ENCODE data around the gene SLC44A1. TPM values are rescaled to one million over a fixed set of nuclear protein-coding genes. Genes with fewer than 3 reads are reported as not detected.

The SLC44A1 gene
- polyA plus RNA-seq, 1 of the 3 experiments (the other 2 are of a cell fraction): 4.5 TPM

DNA sequence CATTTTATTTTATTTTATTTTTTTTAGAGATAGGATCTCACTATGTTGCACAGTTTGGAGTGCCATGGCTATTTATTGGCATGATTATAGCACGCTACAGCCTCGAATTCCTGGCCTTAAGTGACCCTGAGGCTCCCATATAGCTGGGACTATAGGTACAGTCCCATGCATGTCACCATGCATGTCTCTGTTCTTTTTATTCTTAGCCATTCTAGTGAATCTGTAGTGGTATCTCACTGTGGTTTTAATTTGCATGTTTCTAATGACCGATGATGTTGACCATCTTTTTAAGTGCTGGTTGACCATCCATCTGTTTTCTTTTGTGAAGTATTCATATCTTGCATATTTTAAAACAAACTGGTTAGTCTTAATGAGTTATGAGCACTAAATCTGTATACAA, 76.1 kb downstream of the SLC44A1 start:
- Histone ChIP-seq H3K9me2 (no peaks in the 10 kb centered on the region), H3K27ac (ENCODE audit: low read depth in 2 of 2, low read length in 1 of 2) (no peak overlapping the region), H3K9ac (no peak overlapping the region), H3K4me2 (no peak overlapping the region), H3K4me3 (ENCODE audit: low read depth in 2 of 2, low read length in 1 of 2) (no peak overlapping the region), H3K4me1 (ENCODE audit: control insufficient read depth in 1 of 2, insufficient read depth in 2 of 2, low read depth in 1 of 2, low read length in 1 of 2) (no peaks in the 10 kb centered on the region), H3K36me3 (replicated peaks in 1 of 2; ENCODE audit: control insufficient read depth in 1 of 2, insufficient read depth in 2 of 2, low read length in 1 of 2) (no peaks in the 10 kb centered on the region), H2AFZ (ENCODE audit: low read depth) (no peak overlapping the region), H3F3A (replicated peaks; ENCODE audit: insufficient read depth) (no peaks in the 10 kb centered on the region), H3K79me2 (ENCODE audit: insufficient read depth) (no peaks in the 10 kb centered on the region; the same call in 1 of the 2 replicates), H3K9me3 (no peaks in the 10 kb centered on the region), H4K20me1 (ENCODE audit: insufficient read depth) (no peaks in the 10 kb centered on the region), H3K27me3 (ENCODE audit: insufficient read depth) (no peaks in the 10 kb centered on the region)
- WGBS (ENCODE audit: low lambda C conversion rate): 98% methylated on average over 3 of the region's 3 CpGs
- ChIA-PET POLR2A (no interaction called here), CTCF (no interaction called here)
- TF ChIP-seq RXRA (IDR thresholded peaks at IDR 0.05; ENCODE audit: borderline replicate concordance, low read depth): no peak
- no peak for TF ChIP-seq JUND (IDR thresholded peaks at IDR 0.05)
- TF ChIP-seq MEF2A (IDR thresholded peaks at IDR 0.05; ENCODE audit: borderline replicate concordance, low read depth): no peak
- no peak for TF ChIP-seq TEAD4 (IDR thresholded peaks at IDR 0.05; ENCODE audit: borderline replicate concordance, insufficient read depth)
- TF ChIP-seq GATA2 (CRISPR knock-in tag; IDR thresholded peaks at IDR 0.05): no peak
- DNase-seq: no peak

DNA sequence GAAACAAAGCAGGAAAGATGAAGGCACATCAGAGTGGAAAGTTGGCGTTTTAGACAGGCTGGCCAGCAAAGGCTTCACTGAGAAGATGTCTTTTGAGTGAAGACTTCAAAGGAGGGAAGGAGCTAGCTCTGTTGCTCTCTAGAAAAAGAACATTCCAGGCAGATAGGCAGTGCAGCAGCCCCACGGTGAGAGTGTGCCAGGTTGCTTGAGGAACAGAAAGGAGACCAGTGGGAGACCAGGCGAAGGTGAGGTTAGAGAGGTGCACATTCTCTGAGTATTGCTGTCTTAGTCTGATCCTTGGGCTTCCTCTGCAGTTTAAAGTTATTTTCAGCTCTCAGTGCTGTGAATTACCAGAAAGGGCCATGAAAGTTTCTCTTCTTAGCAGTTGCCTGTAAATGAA, 83.8 kb downstream of the SLC44A1 start:
- H3F3A ChIP-seq (replicated peaks; ENCODE audit: insufficient read depth): no peaks in the 10 kb centered on the region
- CTCF ChIA-PET: no interaction called here
- no peak overlapping the region for H3K4me3 ChIP-seq (ENCODE audit: low read depth in 2 of 2, low read length in 1 of 2)
- WGBS (ENCODE audit: low lambda C conversion rate): 95% methylated on average over 3 of the region's 3 CpGs
- no peaks in the 10 kb centered on the region for H3K36me3 ChIP-seq (replicated peaks in 1 of 2; ENCODE audit: control insufficient read depth in 1 of 2, insufficient read depth in 2 of 2, low read length in 1 of 2)
- no peaks in the 10 kb centered on the region for H3K27me3 ChIP-seq (ENCODE audit: insufficient read depth)
- H3K27ac ChIP-seq (ENCODE audit: low read depth in 2 of 2, low read length in 1 of 2): no peak overlapping the region
- H4K20me1 ChIP-seq (ENCODE audit: insufficient read depth): no peaks in the 10 kb centered on the region
- no peak overlapping the region for H2AFZ ChIP-seq (ENCODE audit: low read depth)
- H3K9me3 ChIP-seq: no peaks in the 10 kb centered on the region
- POLR2A ChIA-PET: no interaction called here
- no peaks in the 10 kb centered on the region for H3K79me2 ChIP-seq (ENCODE audit: insufficient read depth)
- H3K9ac ChIP-seq: no peak overlapping the region
- TF ChIP-seq GABPA (IDR thresholded peaks at IDR 0.05; ENCODE audit: low read depth): no peak
- TF ChIP-seq TCF12 (IDR thresholded peaks at IDR 0.05): no peak
- TF ChIP-seq EZH2phosphoT487 (IDR thresholded peaks at IDR 0.05; ENCODE audit: borderline replicate concordance, low read depth): no peak
- TF ChIP-seq, protein P1, sequence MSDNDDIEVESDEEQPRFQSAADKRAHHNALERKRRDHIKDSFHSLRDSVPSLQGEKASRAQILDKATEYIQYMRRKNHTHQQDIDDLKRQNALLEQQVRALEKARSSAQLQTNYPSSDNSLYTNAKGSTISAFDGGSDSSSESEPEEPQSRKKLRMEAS (IDR thresholded peaks at IDR 0.05; ENCODE audit: low read depth): no peak
- no peak for TF ChIP-seq RXRA (IDR thresholded peaks at IDR 0.05; ENCODE audit: borderline replicate concordance, low read depth)
- no peak for TF ChIP-seq FOXJ3 (CRISPR knock-in tag; IDR thresholded peaks at IDR 0.05)
- TF ChIP-seq TAF1 (IDR thresholded peaks at IDR 0.05; ENCODE audit: borderline replicate concordance, low read depth, low read length): no peak
- TF ChIP-seq MXI1 (IDR thresholded peaks at IDR 0.05; ENCODE audit: low read depth, low read length): no peak
- TF ChIP-seq YY1 (IDR thresholded peaks at IDR 0.05; ENCODE audit: low read depth): no peak
- TF ChIP-seq CHD2 (IDR thresholded peaks at IDR 0.05; ENCODE audit: low read length, partially characterized antibody): no peak
- TF ChIP-seq NFIC (IDR thresholded peaks at IDR 0.05; ENCODE audit: borderline replicate concordance): no peak
- no peak for TF ChIP-seq SMC3 (IDR thresholded peaks at IDR 0.05; ENCODE audit: low read depth, low read length)
- TF ChIP-seq TEAD4 (IDR thresholded peaks at IDR 0.05; ENCODE audit: borderline replicate concordance, insufficient read depth): no peak
- TF ChIP-seq, protein P2, sequence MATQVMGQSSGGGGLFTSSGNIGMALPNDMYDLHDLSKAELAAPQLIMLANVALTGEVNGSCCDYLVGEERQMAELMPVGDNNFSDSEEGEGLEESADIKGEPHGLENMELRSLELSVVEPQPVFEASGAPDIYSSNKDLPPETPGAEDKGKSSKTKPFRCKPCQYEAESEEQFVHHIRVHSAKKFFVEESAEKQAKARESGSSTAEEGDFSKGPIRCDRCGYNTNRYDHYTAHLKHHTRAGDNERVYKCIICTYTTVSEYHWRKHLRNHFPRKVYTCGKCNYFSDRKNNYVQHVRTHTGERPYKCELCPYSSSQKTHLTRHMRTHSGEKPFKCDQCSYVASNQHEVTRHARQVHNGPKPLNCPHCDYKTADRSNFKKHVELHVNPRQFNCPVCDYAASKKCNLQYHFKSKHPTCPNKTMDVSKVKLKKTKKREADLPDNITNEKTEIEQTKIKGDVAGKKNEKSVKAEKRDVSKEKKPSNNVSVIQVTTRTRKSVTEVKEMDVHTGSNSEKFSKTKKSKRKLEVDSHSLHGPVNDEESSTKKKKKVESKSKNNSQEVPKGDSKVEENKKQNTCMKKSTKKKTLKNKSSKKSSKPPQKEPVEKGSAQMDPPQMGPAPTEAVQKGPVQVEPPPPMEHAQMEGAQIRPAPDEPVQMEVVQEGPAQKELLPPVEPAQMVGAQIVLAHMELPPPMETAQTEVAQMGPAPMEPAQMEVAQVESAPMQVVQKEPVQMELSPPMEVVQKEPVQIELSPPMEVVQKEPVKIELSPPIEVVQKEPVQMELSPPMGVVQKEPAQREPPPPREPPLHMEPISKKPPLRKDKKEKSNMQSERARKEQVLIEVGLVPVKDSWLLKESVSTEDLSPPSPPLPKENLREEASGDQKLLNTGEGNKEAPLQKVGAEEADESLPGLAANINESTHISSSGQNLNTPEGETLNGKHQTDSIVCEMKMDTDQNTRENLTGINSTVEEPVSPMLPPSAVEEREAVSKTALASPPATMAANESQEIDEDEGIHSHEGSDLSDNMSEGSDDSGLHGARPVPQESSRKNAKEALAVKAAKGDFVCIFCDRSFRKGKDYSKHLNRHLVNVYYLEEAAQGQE (IDR thresholded peaks at IDR 0.05; ENCODE audit: low read depth, low read length): no peak
- no peak for TF ChIP-seq GATA2 (CRISPR knock-in tag; IDR thresholded peaks at IDR 0.05)
- TF ChIP-seq RCOR1 (IDR thresholded peaks at IDR 0.05; ENCODE audit: low read length): no peak
- no peak for TF ChIP-seq RAD21 (IDR thresholded peaks at IDR 0.05; ENCODE audit: low read length)
- TF ChIP-seq, protein P3, sequence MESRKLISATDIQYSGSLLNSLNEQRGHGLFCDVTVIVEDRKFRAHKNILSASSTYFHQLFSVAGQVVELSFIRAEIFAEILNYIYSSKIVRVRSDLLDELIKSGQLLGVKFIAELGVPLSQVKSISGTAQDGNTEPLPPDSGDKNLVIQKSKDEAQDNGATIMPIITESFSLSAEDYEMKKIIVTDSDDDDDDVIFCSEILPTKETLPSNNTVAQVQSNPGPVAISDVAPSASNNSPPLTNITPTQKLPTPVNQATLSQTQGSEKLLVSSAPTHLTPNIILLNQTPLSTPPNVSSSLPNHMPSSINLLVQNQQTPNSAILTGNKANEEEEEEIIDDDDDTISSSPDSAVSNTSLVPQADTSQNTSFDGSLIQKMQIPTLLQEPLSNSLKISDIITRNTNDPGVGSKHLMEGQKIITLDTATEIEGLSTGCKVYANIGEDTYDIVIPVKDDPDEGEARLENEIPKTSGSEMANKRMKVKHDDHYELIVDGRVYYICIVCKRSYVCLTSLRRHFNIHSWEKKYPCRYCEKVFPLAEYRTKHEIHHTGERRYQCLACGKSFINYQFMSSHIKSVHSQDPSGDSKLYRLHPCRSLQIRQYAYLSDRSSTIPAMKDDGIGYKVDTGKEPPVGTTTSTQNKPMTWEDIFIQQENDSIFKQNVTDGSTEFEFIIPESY (IDR thresholded peaks at IDR 0.05; ENCODE audit: borderline replicate concordance, low read depth): no peak
- no peak for TF ChIP-seq FOXM1 (IDR thresholded peaks at IDR 0.05; ENCODE audit: low read depth)
- no peaks in the 10 kb centered on the region for H3K9me2 ChIP-seq
- peaks cover 0 to 14% of the 10 kb centered on the region in 2 experiments; a peak in 2 of 4 replicates for H3K4me1 ChIP-seq (ENCODE audit: control insufficient read depth in 1 of 2, insufficient read depth in 2 of 2, low read depth in 1 of 2, low read length in 1 of 2)
- no peak for DNase-seq
- H3K4me2 ChIP-seq: no peak overlapping the region
